Activated CD4-positive, alpha-beta memory T cell treated with anti-CD3 and anti-CD28 coated beads for 36 hours (primary cell): ENCODE results near the gene LNX1. TPM values are rescaled to one million over a fixed set of nuclear protein-coding genes. Genes with fewer than 3 reads are reported as not detected.

Experiments
- CTCF ChIA-PET: fragments of 350-600 bp; sonication (Branson Sonifier 250); formaldehyde crosslinking; loops from one replicate; lab custom pipeline; 2021; ENCODE audit warnings: antibody characterized with exemption, inconsistent platforms; lab: Charles Lee
- POLR2A ChIA-PET: fragments of 350-600 bp; sonication (Branson Sonifier 250); formaldehyde crosslinking; loops from one replicate; lab custom pipeline; 2021; ENCODE audit warnings: antibody characterized with exemption; lab: Charles Lee
- DNase-seq: peaks from one replicate; pipeline ENCODE4 v3.0.0-alpha.2; 2020
- H3K27ac Mint-ChIP-seq: one replicate; pipeline ENCODE4 v1.8.0; 2021; ENCODE audit warnings: mixed read lengths
- H3K27me3 Mint-ChIP-seq: one replicate; pipeline ENCODE4 v1.8.0; 2021; ENCODE audit warnings: mixed read lengths
- H3K36me3 Mint-ChIP-seq: one replicate; pipeline ENCODE4 v1.8.0; 2021; ENCODE audit warnings: mixed read lengths
- H3K4me1 Mint-ChIP-seq: one replicate; pipeline ENCODE4 v1.8.0; 2021; ENCODE audit warnings: low read depth, mixed read lengths
- H3K4me3 Mint-ChIP-seq: one replicate; pipeline ENCODE4 v1.8.0; 2021; ENCODE audit warnings: mild to moderate bottlenecking, mixed read lengths
- H3K9me3 Mint-ChIP-seq: one replicate; pipeline ENCODE4 v1.8.0; 2021; ENCODE audit warnings: mixed read lengths
- intact Hi-C: fragments of 100-400 bp; cut with micrococcal nuclease; formaldehyde crosslinking; loops from one replicate; pipeline ENCODE4 v1.15.1; 2023
- total RNA-seq, 2 experiments: library from RNA; stranded (reverse); gene quantifications; one replicate each; pipeline ENCODE4 v1.2.3, GENCODE V29; 2021

Gene LNX1
- total RNA-seq, 2 experiments from 2014 or later = not detected

DNA sequence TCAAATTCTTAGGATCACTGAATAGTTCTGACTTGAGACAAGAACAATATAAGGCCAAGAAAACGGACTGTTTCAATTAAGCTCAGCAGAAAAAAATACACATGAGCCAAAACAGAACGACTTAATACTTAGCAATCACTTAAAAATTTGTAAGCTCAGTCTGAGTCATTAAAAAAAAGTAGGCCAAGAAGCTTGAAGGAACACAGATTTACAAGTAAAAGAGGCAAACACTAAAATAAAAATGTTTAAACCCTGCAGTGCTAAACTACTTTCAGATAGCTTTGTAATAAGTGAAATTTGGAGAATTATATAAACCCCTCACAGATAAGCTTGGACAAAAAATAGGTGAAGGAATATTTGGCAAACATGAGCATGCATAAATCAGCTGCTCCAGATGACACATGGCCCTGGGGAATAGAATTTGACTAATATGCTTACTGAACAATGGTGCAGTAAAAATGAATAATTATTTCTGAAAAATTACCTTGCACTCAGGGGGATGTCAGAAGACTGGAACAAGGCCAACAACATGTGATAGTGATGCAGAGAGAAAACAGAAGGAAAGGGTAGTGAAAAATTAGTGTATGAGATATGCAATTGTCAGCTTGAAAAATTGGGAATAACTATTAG, 49.6 kb downstream of the LNX1 start:
- CTCF ChIA-PET = no interaction called here
- DNase-seq = no peak
- Mint-ChIP-seq H3K4me3 (no peak overlapping the region), H3K9me3 (no peaks in the 10 kb centered on the region), H3K4me1 (no peaks in the 10 kb centered on the region), H3K27me3 (peaks cover 7% of the 10 kb centered on the region), H3K36me3 (no peaks in the 10 kb centered on the region), H3K27ac (no peak overlapping the region)
- intact Hi-C loops = no loop called here
- POLR2A ChIA-PET = no interaction called here

DNA sequence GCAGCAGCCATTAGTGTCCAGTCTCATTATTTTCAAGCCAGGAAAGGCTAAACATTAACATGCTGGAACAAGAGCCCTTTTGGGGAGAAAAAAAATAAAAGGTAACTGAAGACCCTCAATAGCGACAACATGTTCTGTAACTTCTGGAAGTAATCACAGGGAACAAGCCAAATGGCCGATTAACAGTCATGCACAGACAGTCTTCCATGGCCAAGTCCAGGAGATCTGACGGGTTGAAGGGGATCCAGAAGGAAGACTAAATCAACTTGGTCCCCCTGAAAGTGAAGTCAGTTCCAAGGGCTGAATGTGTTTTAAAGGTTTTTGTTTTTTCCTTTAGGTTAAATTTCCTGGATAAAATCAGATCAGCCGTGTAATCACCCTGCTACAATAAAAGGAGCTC, 52.5 kb downstream of the LNX1 start:
- peaks cover 14% of the 10 kb centered on the region for H3K27me3 Mint-ChIP-seq
- ChIA-PET CTCF (no interaction called here), POLR2A (no interaction called here)
- no peak for DNase-seq
- intact Hi-C loops = no loop called here
- H3K9me3 Mint-ChIP-seq = no peaks in the 10 kb centered on the region
- H3K36me3 Mint-ChIP-seq = no peaks in the 10 kb centered on the region
- H3K4me1 Mint-ChIP-seq = no peaks in the 10 kb centered on the region
- no peak overlapping the region for H3K27ac Mint-ChIP-seq
- H3K4me3 Mint-ChIP-seq = no peak overlapping the region

DNA sequence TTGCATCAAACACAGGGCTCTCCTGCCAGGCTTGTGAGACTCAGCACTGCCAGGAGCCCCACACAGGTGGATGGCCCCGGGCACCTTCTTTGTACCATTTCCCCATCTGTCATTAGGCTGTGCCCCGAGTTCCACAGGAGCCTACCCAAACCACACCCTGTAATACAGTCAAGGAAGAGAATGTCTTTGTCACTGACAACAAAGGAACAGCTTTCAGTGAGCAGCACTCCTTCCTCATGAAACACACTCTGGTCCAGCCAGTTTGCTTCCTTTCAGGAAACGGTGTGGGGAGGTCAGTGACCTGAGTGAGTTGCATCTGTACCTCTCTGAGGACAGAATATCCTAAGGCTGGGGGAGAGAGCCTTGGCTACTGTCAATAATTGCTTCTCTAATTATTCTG, 53.7 kb downstream of the LNX1 start:
- Mint-ChIP-seq H3K27me3 (peaks cover 17% of the 10 kb centered on the region), H3K9me3 (no peaks in the 10 kb centered on the region), H3K4me1 (no peaks in the 10 kb centered on the region), H3K36me3 (no peaks in the 10 kb centered on the region), H3K27ac (no peak overlapping the region), H3K4me3 (no peak overlapping the region)
- ChIA-PET CTCF (no interaction called here), POLR2A (no interaction called here)
- intact Hi-C loops = no loop called here
- DNase-seq = no peak

DNA sequence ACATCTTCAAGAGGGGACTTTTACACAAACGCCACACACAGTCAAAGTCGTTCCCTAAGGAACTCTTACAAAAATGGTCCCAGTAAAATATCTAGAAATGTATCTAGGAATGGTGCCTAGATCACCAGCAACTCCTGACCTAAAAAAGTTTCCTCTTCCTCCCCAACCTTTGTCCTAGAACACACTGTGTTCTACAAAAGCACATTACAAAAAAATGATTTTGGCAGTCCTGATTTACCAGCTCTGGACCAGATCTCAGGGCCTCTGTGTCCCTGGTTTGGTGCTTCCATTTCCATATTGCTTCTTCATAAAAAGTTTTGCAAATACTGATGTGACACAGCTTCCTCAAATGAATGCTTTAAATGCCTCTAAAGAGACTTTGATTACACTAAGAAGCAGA, 55.0 kb downstream of the LNX1 start:
- no peaks in the 10 kb centered on the region for H3K9me3 Mint-ChIP-seq
- intact Hi-C loops = no loop called here
- no peaks in the 10 kb centered on the region for H3K4me1 Mint-ChIP-seq
- peaks cover 17% of the 10 kb centered on the region for H3K27me3 Mint-ChIP-seq
- POLR2A ChIA-PET = no interaction called here
- H3K27ac Mint-ChIP-seq = no peak overlapping the region
- CTCF ChIA-PET = no interaction called here
- H3K36me3 Mint-ChIP-seq = no peaks in the 10 kb centered on the region
- no peak for DNase-seq
- H3K4me3 Mint-ChIP-seq = no peak overlapping the region

DNA sequence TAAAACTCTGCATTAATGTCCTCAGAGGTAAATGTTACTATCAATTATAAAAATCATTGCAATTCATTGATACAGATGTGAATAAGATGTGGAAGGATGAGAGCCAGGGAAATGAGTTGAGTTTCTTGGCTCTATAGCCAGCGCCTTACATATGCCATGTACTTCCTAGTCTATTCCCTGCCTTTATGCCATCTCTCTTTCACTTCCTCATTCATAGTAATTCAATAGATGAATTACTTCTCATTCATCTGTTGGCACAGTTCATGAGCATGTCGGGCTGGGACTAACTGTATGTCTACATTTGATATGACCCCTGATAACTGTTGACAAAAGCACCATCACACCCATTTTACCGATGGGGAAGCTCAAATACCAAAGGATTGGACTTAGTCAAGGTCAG, 55.7 kb downstream of the LNX1 start:
- no peaks in the 10 kb centered on the region for H3K9me3 Mint-ChIP-seq
- ChIA-PET POLR2A (no interaction called here), CTCF (no interaction called here)
- peaks cover 17% of the 10 kb centered on the region for H3K27me3 Mint-ChIP-seq
- no peaks in the 10 kb centered on the region for H3K4me1 Mint-ChIP-seq
- H3K36me3 Mint-ChIP-seq = no peaks in the 10 kb centered on the region
- no peak overlapping the region for H3K27ac Mint-ChIP-seq
- H3K4me3 Mint-ChIP-seq = no peak overlapping the region
- intact Hi-C loops = no loop called here
- no peak for DNase-seq

DNA sequence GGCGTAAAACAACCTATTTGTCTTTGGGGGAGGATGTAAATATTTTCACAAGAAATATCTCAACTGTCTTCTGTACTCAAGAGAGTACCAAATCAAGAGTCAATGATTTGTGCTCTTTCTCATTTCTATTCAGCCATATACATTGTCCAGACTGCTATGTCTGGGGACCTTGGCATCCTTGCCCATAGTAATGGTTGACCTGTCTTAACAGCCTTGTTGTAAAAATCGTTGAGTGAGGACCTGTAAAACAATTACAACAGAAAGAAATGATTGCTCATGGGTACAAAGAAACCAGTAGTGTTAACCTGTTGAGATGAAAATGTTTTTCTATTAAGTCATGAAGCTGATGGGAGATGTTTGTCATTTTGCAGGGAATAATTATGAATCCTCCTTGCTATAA, 56.6 kb downstream of the LNX1 start:
- no peak overlapping the region for H3K4me3 Mint-ChIP-seq
- H3K4me1 Mint-ChIP-seq = no peaks in the 10 kb centered on the region
- H3K27ac Mint-ChIP-seq = no peak overlapping the region
- DNase-seq = no peak
- H3K27me3 Mint-ChIP-seq = peaks cover 17% of the 10 kb centered on the region
- no peaks in the 10 kb centered on the region for H3K9me3 Mint-ChIP-seq
- intact Hi-C loops = no loop called here
- CTCF ChIA-PET = no interaction called here
- H3K36me3 Mint-ChIP-seq = no peaks in the 10 kb centered on the region
- POLR2A ChIA-PET = no interaction called here

DNA sequence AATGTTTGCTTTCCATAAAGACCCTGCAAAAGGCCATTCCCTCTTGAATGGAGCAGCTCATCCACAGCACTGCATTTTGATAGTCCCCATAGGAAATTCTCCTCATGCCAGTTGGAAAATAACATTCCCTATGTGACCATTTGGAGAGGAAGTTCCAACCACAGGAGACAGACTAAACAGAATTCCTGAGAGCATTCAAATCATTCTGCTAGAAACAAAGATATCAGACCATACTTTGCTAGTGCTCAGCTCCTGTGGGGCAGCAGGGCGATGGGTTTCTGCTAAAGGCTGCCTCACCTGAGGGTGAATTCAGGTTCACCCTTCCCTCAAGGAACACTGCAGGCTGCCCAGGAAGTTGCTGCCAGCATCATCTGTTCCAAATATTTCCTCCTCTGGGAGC, 58.8 kb downstream of the LNX1 start:
- intact Hi-C loops = no loop called here
- no peaks in the 10 kb centered on the region for H3K4me1 Mint-ChIP-seq
- no peaks in the 10 kb centered on the region for H3K36me3 Mint-ChIP-seq
- ChIA-PET POLR2A (no interaction called here), CTCF (no interaction called here)
- H3K27me3 Mint-ChIP-seq = peaks cover 17% of the 10 kb centered on the region
- no peaks in the 10 kb centered on the region for H3K9me3 Mint-ChIP-seq
- no peak for DNase-seq
- no peak overlapping the region for H3K27ac Mint-ChIP-seq
- no peak overlapping the region for H3K4me3 Mint-ChIP-seq

DNA sequence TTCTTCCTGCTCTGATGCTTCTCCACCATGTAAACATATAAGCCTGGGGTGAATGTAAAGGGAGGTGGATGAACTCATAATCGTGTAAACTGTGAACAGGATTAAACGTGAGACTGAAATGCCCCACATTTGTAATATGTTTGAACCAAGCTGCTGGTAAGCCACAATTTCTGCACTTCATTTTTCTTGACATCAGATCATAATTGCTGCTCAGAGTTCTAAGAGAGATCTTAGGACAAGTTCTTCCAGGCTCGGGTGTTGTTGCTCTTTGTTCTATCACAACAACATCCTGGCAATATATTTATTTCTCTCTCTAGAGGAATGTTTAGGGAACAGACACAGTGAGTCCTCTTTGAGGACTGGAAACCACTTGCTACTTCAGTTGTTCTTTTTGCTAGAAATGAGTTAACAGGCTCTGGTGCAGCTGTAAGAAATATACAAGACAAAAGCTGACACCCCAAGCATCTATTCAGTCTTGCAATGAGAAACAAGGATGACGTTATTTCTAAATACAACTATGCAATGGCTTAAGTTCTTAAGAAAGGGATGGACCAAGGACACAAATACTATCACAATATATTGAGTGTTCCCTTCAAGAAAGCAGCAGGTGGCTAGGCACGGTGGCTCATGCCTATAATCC, 59.6 kb downstream of the LNX1 start:
- ChIA-PET CTCF (no interaction called here), POLR2A (no interaction called here)
- DNase-seq = no peak
- Mint-ChIP-seq H3K36me3 (no peaks in the 10 kb centered on the region), H3K4me1 (no peaks in the 10 kb centered on the region), H3K4me3 (no peak overlapping the region), H3K9me3 (no peaks in the 10 kb centered on the region), H3K27ac (no peak overlapping the region), H3K27me3 (peaks cover 15% of the 10 kb centered on the region)
- intact Hi-C loops = no loop called here

DNA sequence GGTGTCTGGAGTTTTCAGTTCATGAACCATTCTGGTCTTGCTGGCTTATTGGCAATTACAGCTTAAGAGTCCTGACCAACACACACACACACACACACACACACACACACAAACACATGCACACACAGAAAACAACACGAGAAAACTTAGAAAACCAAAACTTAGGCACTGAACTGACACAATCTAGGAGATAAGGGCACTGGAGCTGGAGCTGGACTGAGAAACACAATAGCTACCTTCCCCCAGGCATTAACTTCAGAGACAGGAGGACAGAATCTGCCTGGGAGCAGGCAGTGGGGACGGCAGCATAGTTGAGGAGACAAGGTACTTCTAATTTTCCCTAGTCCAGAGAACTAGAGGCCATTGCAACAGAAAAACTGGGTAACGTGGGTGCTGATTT, 62.3 kb downstream of the LNX1 start:
- DNase-seq = no peak
- H3K4me1 Mint-ChIP-seq = no peaks in the 10 kb centered on the region
- H3K27me3 Mint-ChIP-seq = peaks cover 15% of the 10 kb centered on the region
- POLR2A ChIA-PET = no interaction called here
- no peak overlapping the region for H3K27ac Mint-ChIP-seq
- H3K4me3 Mint-ChIP-seq = no peak overlapping the region
- intact Hi-C loops = no loop called here
- no peaks in the 10 kb centered on the region for H3K9me3 Mint-ChIP-seq
- CTCF ChIA-PET = no interaction called here
- no peaks in the 10 kb centered on the region for H3K36me3 Mint-ChIP-seq

DNA sequence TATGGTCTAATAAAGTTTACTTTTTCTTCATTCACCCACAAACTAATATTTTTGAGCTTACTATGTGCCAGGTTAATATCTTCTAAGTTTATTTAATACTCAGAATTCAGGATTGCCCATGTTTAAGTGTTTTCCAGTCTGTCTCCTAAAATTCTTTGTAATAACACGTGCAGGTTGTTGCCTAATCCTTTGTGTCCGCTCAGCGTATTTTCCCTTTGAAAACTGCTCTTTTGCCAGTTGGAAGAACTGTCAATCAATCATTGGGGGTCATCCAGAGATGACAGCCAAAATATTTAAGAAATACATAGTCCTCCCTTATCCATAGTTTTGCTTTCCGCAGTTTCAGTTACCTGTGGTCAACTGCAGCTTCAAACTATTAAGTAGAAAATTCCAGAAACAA, 63.4 kb downstream of the LNX1 start:
- intact Hi-C loops = no loop called here
- ChIA-PET POLR2A (no interaction called here), CTCF (no interaction called here)
- Mint-ChIP-seq H3K4me3 (no peak overlapping the region), H3K27ac (no peak overlapping the region), H3K9me3 (no peaks in the 10 kb centered on the region), H3K27me3 (peaks cover 19% of the 10 kb centered on the region), H3K36me3 (no peaks in the 10 kb centered on the region), H3K4me1 (no peaks in the 10 kb centered on the region)
- DNase-seq = no peak

DNA sequence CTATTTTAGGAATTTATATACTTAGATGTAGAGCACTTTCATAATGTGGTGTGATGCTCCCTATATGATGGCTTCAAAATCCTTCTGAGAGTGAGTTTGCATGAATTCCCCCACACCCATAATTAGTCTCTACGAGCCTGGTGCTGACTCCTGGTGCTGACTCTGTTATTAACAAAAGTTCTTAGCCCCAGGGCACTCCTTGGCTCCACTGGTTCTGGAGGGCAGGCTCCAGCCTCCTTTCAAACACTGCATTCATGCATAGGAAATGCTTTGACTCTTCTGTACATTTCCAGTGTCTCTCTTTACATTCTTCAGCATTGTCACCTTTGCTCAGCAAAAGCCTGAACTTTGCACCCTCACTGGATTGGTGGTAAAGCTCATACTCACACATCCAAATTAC, 64.0 kb downstream of the LNX1 start:
- no peaks in the 10 kb centered on the region for H3K9me3 Mint-ChIP-seq
- no peak for DNase-seq
- intact Hi-C loops = no loop called here
- H3K27me3 Mint-ChIP-seq = peaks cover 17% of the 10 kb centered on the region
- no peak overlapping the region for H3K4me3 Mint-ChIP-seq
- H3K27ac Mint-ChIP-seq = no peak overlapping the region
- ChIA-PET CTCF (no interaction called here), POLR2A (no interaction called here)
- H3K4me1 Mint-ChIP-seq = no peaks in the 10 kb centered on the region
- H3K36me3 Mint-ChIP-seq = no peaks in the 10 kb centered on the region

DNA sequence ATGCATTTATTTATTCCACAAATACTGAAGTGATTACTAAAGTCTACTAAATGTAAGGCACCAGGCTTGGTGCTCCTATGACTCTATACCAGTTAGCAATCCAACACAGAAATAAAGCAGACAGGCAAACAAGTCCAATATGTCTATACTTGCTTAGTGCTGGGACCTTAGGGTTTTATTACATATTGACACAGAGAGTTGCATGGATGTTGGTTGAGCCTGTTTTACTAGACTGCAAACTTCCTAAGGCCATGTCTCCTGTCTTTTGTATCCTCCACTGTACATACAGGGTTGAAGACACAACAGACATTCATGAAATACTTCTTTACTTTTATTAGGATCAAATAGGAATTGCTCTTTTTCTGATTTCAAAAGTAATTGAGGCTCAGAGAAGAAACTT, 69.0 kb downstream of the LNX1 start:
- ChIA-PET CTCF (no interaction called here), POLR2A (no interaction called here)
- no peak for DNase-seq
- no peaks in the 10 kb centered on the region for H3K4me1 Mint-ChIP-seq
- H3K36me3 Mint-ChIP-seq = no peaks in the 10 kb centered on the region
- intact Hi-C loops = no loop called here
- H3K9me3 Mint-ChIP-seq = no peaks in the 10 kb centered on the region
- peaks cover 12% of the 10 kb centered on the region for H3K27me3 Mint-ChIP-seq
- no peak overlapping the region for H3K27ac Mint-ChIP-seq
- no peak overlapping the region for H3K4me3 Mint-ChIP-seq

DNA sequence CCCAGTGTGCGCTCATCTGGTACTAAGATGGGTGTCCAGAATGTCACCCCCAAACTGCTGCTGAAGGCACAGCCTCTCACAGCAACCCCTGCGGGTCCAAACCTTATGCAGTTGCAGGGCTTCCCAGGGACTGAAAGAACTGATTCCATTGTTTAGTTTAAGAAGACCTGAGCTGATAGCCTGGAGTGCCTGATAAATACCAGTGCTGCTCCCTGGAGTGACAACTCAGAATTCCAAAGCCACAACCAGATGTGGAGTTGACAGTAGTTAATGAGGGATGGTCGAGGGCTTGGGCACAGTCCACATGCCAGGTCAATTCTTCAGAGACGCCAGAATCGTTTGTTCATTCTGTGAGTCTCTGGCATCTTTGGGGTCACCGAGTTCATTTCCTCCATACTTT, 71.2 kb downstream of the LNX1 start:
- CTCF ChIA-PET = no interaction called here

More for the DNA sequence above, 71.2 kb downstream of the LNX1 start:
- H3K4me1 Mint-ChIP-seq = no peaks in the 10 kb centered on the region
- no peak overlapping the region for H3K4me3 Mint-ChIP-seq
- intact Hi-C loops = no loop called here
- no peak overlapping the region for H3K27ac Mint-ChIP-seq
- POLR2A ChIA-PET = no interaction called here
- DNase-seq = no peak
- no peaks in the 10 kb centered on the region for H3K9me3 Mint-ChIP-seq
- no peaks in the 10 kb centered on the region for H3K36me3 Mint-ChIP-seq
- peaks cover 12% of the 10 kb centered on the region for H3K27me3 Mint-ChIP-seq
